ENCODE measurements around the gene PLCB4. TPM values are rescaled to one million over a fixed set of nuclear protein-coding genes. Genes with fewer than 3 reads are reported as not detected.
A peak's percentile ranks its signal among the peaks of the same experiment; 100 is the strongest.

Gene PLCB4
- total and polyA plus RNA-seq, 2 experiments from 2014 or later: 6.5 to 16.1 TPM

- no peak overlapping the region for H3K27ac ChIP-seq (ENCODE audit: low read depth)
- no peak overlapping the region for H2AFZ ChIP-seq
- ATAC-seq (no peak), DNase-seq (ENCODE audit: low spot score) (no peak)
- TF ChIP-seq CREB1 (CRISPR knock-in tag; IDR thresholded peaks at IDR 0.05; ENCODE audit: low read depth): no peak
- TF ChIP-seq EZH2 (IDR thresholded peaks at IDR 0.05; ENCODE audit: low read depth, unreplicated experiment): no peak
- TF ChIP-seq ETS1 (IDR thresholded peaks at IDR 0.05): no peak
- H3F3A ChIP-seq (replicated peaks; ENCODE audit: low read depth): no peaks in the 10 kb centered on the region
- peak overlapping the region; percentile 41; the same call in 1 of the 2 replicates for H3K4me2 ChIP-seq
- H3K79me2 ChIP-seq (replicated peaks; ENCODE audit: insufficient read depth): no peaks in the 10 kb centered on the region
- H3K4me1 ChIP-seq (ENCODE audit: insufficient read depth): peaks cover 14% of the 10 kb centered on the region
- H4K20me1 ChIP-seq (replicated peaks; ENCODE audit: insufficient read depth): no peaks in the 10 kb centered on the region
- H3K9me3 Mint-ChIP-seq: no peaks in the 10 kb centered on the region
- H3K27me3 Mint-ChIP-seq (ENCODE audit: insufficient read depth, low read depth, poor library complexity): no peaks in the 10 kb centered on the region
- H3K36me3 ChIP-seq (ENCODE audit: insufficient read depth): no peaks in the 10 kb centered on the region
- H3K4me1 Mint-ChIP-seq: peaks cover 16% of the 10 kb centered on the region; the same call in 2 of the 3 replicates
- H3K27ac Mint-ChIP-seq: 0 out of 2 replicates have a peak overlapping the region, but pooled peaks have one; percentile 1
- H3K9me2 ChIP-seq (ENCODE audit: insufficient read depth): 0 out of 2 replicates have a peak, but pooled peaks cover 5% of the 10 kb centered on the region
- H3K27me3 ChIP-seq (ENCODE audit: insufficient read depth): no peaks in the 10 kb centered on the region
- no peak overlapping the region for H3K4me3 Mint-ChIP-seq
- H3K36me3 Mint-ChIP-seq (ENCODE audit: low read depth): 0 out of 3 replicates have a peak, but pooled peaks cover 3% of the 10 kb centered on the region
- H3K4me3 ChIP-seq: no peak overlapping the region
Observed at GRCh38 chr20:9398882-9399281, 330.0 kb downstream of the PLCB4 start.

- ATAC-seq (peak; percentile 51), DNase-seq (ENCODE audit: low spot score) (no peak)
- no peaks in the 10 kb centered on the region for H3K27me3 Mint-ChIP-seq (ENCODE audit: insufficient read depth, low read depth, poor library complexity)
- H3K9me3 Mint-ChIP-seq: no peaks in the 10 kb centered on the region
- no peak overlapping the region for H3K4me3 Mint-ChIP-seq
- no peaks in the 10 kb centered on the region for H3F3A ChIP-seq (replicated peaks; ENCODE audit: low read depth)
- H3K27ac Mint-ChIP-seq: 0 out of 2 replicates have a peak overlapping the region, but pooled peaks have one; percentile 1
- 0 out of 2 replicates have a peak, but pooled peaks cover 5% of the 10 kb centered on the region for H3K9me2 ChIP-seq (ENCODE audit: insufficient read depth)
- peak overlapping the region; percentile 41; the same call in 1 of the 2 replicates for H3K4me2 ChIP-seq
- no peaks in the 10 kb centered on the region for H3K27me3 ChIP-seq (ENCODE audit: insufficient read depth)
- H3K27ac ChIP-seq (ENCODE audit: low read depth): no peak overlapping the region
- no peaks in the 10 kb centered on the region for H3K79me2 ChIP-seq (replicated peaks; ENCODE audit: insufficient read depth)
- 0 out of 3 replicates have a peak, but pooled peaks cover 3% of the 10 kb centered on the region for H3K36me3 Mint-ChIP-seq (ENCODE audit: low read depth)
- H3K4me1 Mint-ChIP-seq: peaks cover 16% of the 10 kb centered on the region; the same call in 2 of the 3 replicates
- H3K36me3 ChIP-seq (ENCODE audit: insufficient read depth): no peaks in the 10 kb centered on the region
- H3K4me1 ChIP-seq (ENCODE audit: insufficient read depth): peaks cover 14% of the 10 kb centered on the region
- no peak overlapping the region for H2AFZ ChIP-seq
- H3K4me3 ChIP-seq: no peak overlapping the region
- H4K20me1 ChIP-seq (replicated peaks; ENCODE audit: insufficient read depth): no peaks in the 10 kb centered on the region
- TF ChIP-seq ZNF114 (CRISPR knock-in tag; IDR thresholded peaks at IDR 0.05) (no peak), POLR2AphosphoS5 (IDR thresholded peaks at IDR 0.05; ENCODE audit: low read depth) (no peak), ZNF462 (CRISPR knock-in tag; IDR thresholded peaks at IDR 0.05) (no peak), NANOG (IDR thresholded peaks at IDR 0.05; ENCODE audit: borderline replicate concordance) (no peak), CREB1 (CRISPR knock-in tag; IDR thresholded peaks at IDR 0.05; ENCODE audit: low read depth) (no peak), EZH2phosphoT487 (IDR thresholded peaks at IDR 0.05; ENCODE audit: unreplicated experiment) (no peak), REST (IDR thresholded peaks at IDR 0.05; ENCODE audit: unreplicated experiment) (no peak), ZNF331 (CRISPR knock-in tag; IDR thresholded peaks at IDR 0.05; ENCODE audit: low read depth) (no peak)
Observed at GRCh38 chr20:9399322-9399721, 330.4 kb downstream of the PLCB4 start.

Data from GM23338 (cell line).